Fibroblast of lung (primary cell): ENCODE data around the gene STPG1. TPM values are rescaled to one million over a fixed set of nuclear protein-coding genes. Genes with fewer than 3 reads are reported as not detected.

Experiments used
- DNase-seq, 2 donors: peaks; one replicate each; pipeline versions ENCODE4 v3.0.0 to v3.0.0-alpha.2; 2010; ENCODE audit warnings: low read depth in 2 of 2
- H2AFZ ChIP-seq: 2 replicates; pipeline ENCODE4 v1.5.1; 2012; ENCODE audit warnings: low read length, control low read depth, inconsistent platforms
- H3K27ac ChIP-seq: 2 replicates; pipeline ENCODE4 v1.5.1; 2011; ENCODE audit warnings: low read length, control low read depth; ENCODE audit not compliant: insufficient read depth
- H3K27me3 ChIP-seq: 2 replicates; pipeline ENCODE4 v1.5.1; 2011; ENCODE audit warnings: mild to moderate bottlenecking, low read length; ENCODE audit not compliant: control insufficient read depth, insufficient read depth
- H3K36me3 ChIP-seq: 2 replicates; pipeline ENCODE4 v1.5.1; 2011; ENCODE audit warnings: low read length; ENCODE audit not compliant: control insufficient read depth, insufficient read depth
- H3K4me1 ChIP-seq: 2 replicates; pipeline ENCODE4 v1.5.1; 2011; ENCODE audit warnings: low read length; ENCODE audit not compliant: control insufficient read depth, insufficient read depth; ENCODE audit errors: extremely low read depth
- H3K4me2 ChIP-seq: 2 replicates; pipeline ENCODE4 v1.5.1; 2011; ENCODE audit warnings: low read length, control low read depth; ENCODE audit not compliant: insufficient read depth; ENCODE audit errors: extremely low read depth
- H3K4me3 ChIP-seq, 4 experiments: fragments of 200-600 bp in 1 of 4; sonication (generic) in 1 of 4; replicated peaks in 1 of 4; 2 replicates each; pipeline ENCODE4 v1.5.1; 2011 to 2016; ENCODE audit warnings: low read length in 4 of 4, low read depth in 3 of 4, mild to moderate bottlenecking in 3 of 4, control low read depth in 2 of 4, inconsistent platforms in 1 of 4, mixed read lengths in 1 of 4; ENCODE audit not compliant: insufficient read depth in 1 of 4; ENCODE audit errors: control extremely low read depth in 1 of 4
- H3K79me2 ChIP-seq: 2 replicates; pipeline ENCODE4 v1.5.1; 2012; ENCODE audit warnings: mild to moderate bottlenecking, low read length, inconsistent platforms; ENCODE audit not compliant: control insufficient read depth, insufficient read depth
- H3K9ac ChIP-seq: 2 replicates; pipeline ENCODE4 v1.5.1; 2011; ENCODE audit warnings: mild to moderate bottlenecking, low read length, control low read depth; ENCODE audit not compliant: insufficient read depth
- H3K9me3 ChIP-seq: 2 replicates; pipeline ENCODE4 v1.5.1; 2012; ENCODE audit warnings: low read depth, low read length; ENCODE audit not compliant: control insufficient read depth, insufficient read depth
- H4K20me1 ChIP-seq: 2 replicates; pipeline ENCODE4 v1.5.1; 2011; ENCODE audit warnings: low read length; ENCODE audit not compliant: control insufficient read depth, insufficient read depth; ENCODE audit errors: extremely low read depth
- CTCF ChIP-seq, 2 donors: IDR thresholded peaks in 1 of 2; conservative IDR thresholded peaks in 1 of 2; 1 replicate in 1 of 2; 2 replicates in 1 of 2; pipeline ENCODE4 v1.5.1; 2011 to 2012; ENCODE audit warnings: low read length in 2 of 2, control low read depth in 1 of 2, inconsistent platforms in 1 of 2, low read depth in 1 of 2, mild to moderate bottlenecking in 1 of 2
- EZH2 ChIP-seq: IDR thresholded peaks from 2 replicates; pipeline ENCODE4 v1.5.1; 2012; ENCODE audit warnings: low read length, control low read depth, mild to moderate bottlenecking; ENCODE audit errors: missing control alignments
- polyA plus RNA-seq, 2 donors: library from polyadenylated mRNA; depleted of rRNA in 1 of 2; stranded (reverse) in 1 of 2; unstranded in 1 of 2; fragments of >200 nt; gene quantifications; 2 replicates each; pipeline ENCODE4 v1.2.1, GENCODE V29; 2011 to 2012; ENCODE audit warnings: missing spikeins in 1 of 2
- total RNA-seq: library from RNA; depleted of rRNA; stranded (reverse); fragments of >200 nt; gene quantifications from 2 replicates; pipeline ENCODE4 v1.2.1, GENCODE V29; 2014

Gene STPG1
- total and polyA plus RNA-seq, 2 donors (not counting 1 experiment from before 2014, with no cell fraction given) = 7.9 to 8.5 TPM

GRCh38 chr1:24324903-24325302 lies 88.7 kb downstream of the STPG1 start:
- no peaks in the 10 kb centered on the region for H4K20me1 ChIP-seq
- no peak overlapping the region for H3K4me2 ChIP-seq
- H2AFZ ChIP-seq = no peak overlapping the region
- TF ChIP-seq CTCF (conservative IDR thresholded peaks at IDR 0.05 in 1 of 2, IDR thresholded peaks at IDR 0.05 in 1 of 2; ENCODE audit: low read depth in 1 of 2, low read length in 2 of 2) = no peak
- no peak for TF ChIP-seq EZH2
- no peak overlapping the region for H3K4me3 ChIP-seq
- no peaks in the 10 kb centered on the region for H3K36me3 ChIP-seq
- no peaks in the 10 kb centered on the region for H3K4me1 ChIP-seq
- H3K9ac ChIP-seq = no peak overlapping the region
- no peak for DNase-seq
- no peaks in the 10 kb centered on the region for H3K79me2 ChIP-seq
- peaks cover 66% of the 10 kb centered on the region for H3K27me3 ChIP-seq
- no peak overlapping the region for H3K27ac ChIP-seq
- no peaks in the 10 kb centered on the region for H3K9me3 ChIP-seq

- Histone ChIP-seq H4K20me1 (no peaks in the 10 kb centered on the region), H3K9ac (no peak overlapping the region), H3K79me2 (no peaks in the 10 kb centered on the region), H2AFZ (no peak overlapping the region), H3K27me3 (peaks cover 73% of the 10 kb centered on the region), H3K4me1 (no peaks in the 10 kb centered on the region), H3K9me3 (no peaks in the 10 kb centered on the region), H3K4me3 (no peak overlapping the region), H3K36me3 (no peaks in the 10 kb centered on the region), H3K4me2 (no peak overlapping the region), H3K27ac (no peak overlapping the region)
- no peak for TF ChIP-seq EZH2
- no peak for TF ChIP-seq CTCF (conservative IDR thresholded peaks at IDR 0.05 in 1 of 2, IDR thresholded peaks at IDR 0.05 in 1 of 2; ENCODE audit: low read depth in 1 of 2, low read length in 2 of 2)
- DNase-seq = no peak
Observed at GRCh38 chr1:24323281-24323680, 90.3 kb downstream of the STPG1 start.

- no peaks in the 10 kb centered on the region for H3K36me3 ChIP-seq
- TF ChIP-seq CTCF (conservative IDR thresholded peaks at IDR 0.05 in 1 of 2, IDR thresholded peaks at IDR 0.05 in 1 of 2; ENCODE audit: low read depth in 1 of 2, low read length in 2 of 2) (no peak), EZH2 (peak; percentile 56)
- H3K4me1 ChIP-seq = no peaks in the 10 kb centered on the region
- no peaks in the 10 kb centered on the region for H4K20me1 ChIP-seq
- peak; percentile 23 to 34 for DNase-seq
- H3K4me2 ChIP-seq = peak overlapping the region; percentile 87
- no peak overlapping the region for H3K9ac ChIP-seq
- H3K9me3 ChIP-seq = no peaks in the 10 kb centered on the region
- H3K79me2 ChIP-seq = no peaks in the 10 kb centered on the region
- peaks cover 72% of the 10 kb centered on the region for H3K27me3 ChIP-seq
- H2AFZ ChIP-seq = peak overlapping the region; percentile 45
- H3K4me3 ChIP-seq = peak overlapping the region; percentile 44 to 57 (median 48)
- H3K27ac ChIP-seq = no peak overlapping the region
Observed at GRCh38 chr1:24322470-24323177, 91.0 kb downstream of the STPG1 start.
